GM11168 (cell line): ENCODE results near the gene AK8.

Experiments
- in situ Hi-C: fragments of 300-500 bp; cut with MboI; formaldehyde crosslinking; loops from one replicate; pipeline ENCODE4 v1.12.0; 2022; ENCODE audit warnings: low sequenced_read_pairs; ENCODE audit not compliant: unreplicated experiment

AK8 gene

GRCh38 chr9:132802121-132802795 is 75.8 kb downstream of the AK8 start:
- in situ Hi-C loops: no loop called here

GRCh38 chr9:132801659-132802058 is 76.4 kb downstream of the AK8 start:
- in situ Hi-C loops: no loop called here

GRCh38 chr9:132800038-132800648 is 77.9 kb downstream of the AK8 start:
- in situ Hi-C loops: no loop called here

- in situ Hi-C loops: loop anchor here (10.0 kb wide), 2 partner anchors 284 to 374 kb away; no protein-coding TSS in a partner anchor
Measured at GRCh38 chr9:132798817-132799790, 79.0 kb downstream of the AK8 start.

GRCh38 chr9:132797861-132798659 is 80.0 kb downstream of the AK8 start:
- in situ Hi-C loops: loop anchor here (10.0 kb wide), 2 partner anchors 283 to 373 kb away; no protein-coding TSS in a partner anchor

- in situ Hi-C loops: loop anchor here (10.0 kb wide), 2 partner anchors 281 to 371 kb away; no protein-coding TSS in a partner anchor
Measured at GRCh38 chr9:132795511-132796303, 82.4 kb downstream of the AK8 start.

GRCh38 chr9:132794730-132795380 is 83.2 kb downstream of the AK8 start:
- in situ Hi-C loops: loop anchor here (10.0 kb wide), 2 partner anchors 280 to 370 kb away; no protein-coding TSS in a partner anchor

GRCh38 chr9:132793606-132794580 is 84.2 kb downstream of the AK8 start:
- in situ Hi-C loops: loop anchor here (10.0 kb wide), 2 partner anchors 279 to 369 kb away; no protein-coding TSS in a partner anchor

GRCh38 chr9:132792547-132792946 is 85.5 kb downstream of the AK8 start:
- in situ Hi-C loops: loop anchor here (10.0 kb wide), 2 partner anchors 278 to 368 kb away; no protein-coding TSS in a partner anchor

GRCh38 chr9:132791699-132792240 is 86.3 kb downstream of the AK8 start:
- in situ Hi-C loops: loop anchor here (10.0 kb wide), 2 partner anchors 277 to 367 kb away; no protein-coding TSS in a partner anchor

- in situ Hi-C loops: loop anchor here (10.0 kb wide), 2 partner anchors 275 to 365 kb away; no protein-coding TSS in a partner anchor
Measured at GRCh38 chr9:132789719-132790118, 88.4 kb downstream of the AK8 start.

- in situ Hi-C loops: no loop called here
Measured at GRCh38 chr9:132788378-132788777, 89.7 kb downstream of the AK8 start.

GRCh38 chr9:132787748-132788159 is 90.3 kb downstream of the AK8 start:
- in situ Hi-C loops: no loop called here

GRCh38 chr9:132784286-132784830 is 93.7 kb downstream of the AK8 start:
- in situ Hi-C loops: no loop called here

- in situ Hi-C loops: no loop called here
Measured at GRCh38 chr9:132783006-132783405, 95.1 kb downstream of the AK8 start.

GRCh38 chr9:132782037-132782436 is 96.0 kb downstream of the AK8 start:
- in situ Hi-C loops: no loop called here
